GM18502 (cell line): ENCODE measurements around the gene TOR1A.
"Not testable (repeated sequence)": the region's sequence is repeated elsewhere in the genome, so short reads cannot be mapped to it uniquely, and the experiment has no call there.

Experiments
- ATAC-seq: cut with Tn5 transposase; IDR thresholded peaks from one replicate; pipeline ENCODE4 v1.9.1; 2021; ENCODE audit warnings: mild to moderate bottlenecking; ENCODE audit not compliant: unreplicated experiment, poor library complexity

The TOR1A gene

DNA sequence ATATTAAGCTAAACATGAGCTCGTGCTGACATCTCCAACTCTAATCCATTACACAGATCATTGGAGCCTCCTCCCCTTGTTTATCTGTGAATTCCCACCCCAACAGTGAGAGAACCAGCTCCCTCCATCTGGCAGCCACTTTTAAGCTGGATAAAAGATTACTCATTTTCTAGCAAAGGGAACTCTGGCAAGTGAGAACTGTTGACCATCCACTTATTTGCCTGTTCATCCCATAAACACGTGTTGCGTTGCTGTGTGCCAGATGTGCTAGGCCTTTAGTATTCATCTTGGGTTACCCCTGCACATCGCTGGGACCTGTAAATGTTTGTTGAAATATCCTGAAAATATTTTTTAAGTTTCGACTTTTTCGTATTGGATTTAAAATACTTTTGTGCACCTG, 2.4 kb upstream of the TOR1A start:
- ATAC-seq: no peak

DNA sequence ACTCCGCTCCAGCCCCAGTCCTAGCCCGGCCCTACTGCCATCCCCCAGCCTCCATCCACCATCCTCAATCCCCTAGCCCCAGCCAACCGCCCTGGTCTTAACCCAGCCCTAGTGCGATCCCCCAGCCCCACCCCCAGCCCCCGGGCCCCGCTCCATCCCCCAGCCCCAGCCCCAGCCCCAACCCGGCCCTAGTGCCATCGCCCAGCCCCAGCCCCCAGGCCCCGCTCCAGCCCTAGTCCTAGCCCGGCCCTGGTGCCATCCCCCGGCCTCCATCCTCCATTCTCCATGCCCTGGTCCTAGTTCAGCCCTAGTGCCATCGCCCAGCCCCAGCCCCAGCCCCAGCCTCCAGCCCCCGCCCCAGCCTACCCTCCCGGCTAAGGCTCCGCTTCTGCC, 398 bp downstream of the TOR1A start:
- ATAC-seq: no peak

DNA sequence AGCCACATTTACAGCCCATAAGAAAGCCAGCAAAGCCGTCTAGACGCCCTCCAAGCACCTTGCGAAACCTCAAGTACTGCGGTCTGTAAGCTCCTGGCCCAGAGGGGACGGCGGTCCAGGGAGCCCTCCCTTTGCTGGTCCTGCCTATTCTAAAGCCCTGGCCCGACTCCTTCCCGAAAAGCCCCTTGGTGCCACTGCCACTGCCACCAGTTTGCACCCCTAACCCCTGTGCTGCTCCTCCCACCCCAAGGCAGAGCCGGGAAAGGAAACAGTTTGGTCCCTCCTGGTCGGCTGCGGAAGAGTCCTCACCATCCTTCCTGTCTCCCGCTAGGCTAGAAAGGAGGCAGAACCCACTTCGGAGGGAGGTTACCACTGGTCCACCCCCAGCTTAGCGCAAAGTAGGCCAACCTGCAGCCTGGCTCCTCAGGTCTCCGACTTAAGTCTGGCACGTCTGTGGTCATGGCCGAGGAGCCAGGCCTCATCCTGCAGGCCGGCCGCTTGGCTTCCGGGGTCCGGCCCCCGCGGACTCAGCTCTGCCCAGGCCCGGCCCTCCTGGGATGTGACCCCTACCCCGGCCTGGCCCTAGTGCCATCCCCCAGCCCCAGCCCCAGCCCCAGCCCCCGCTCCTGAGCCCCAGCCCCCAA, 916 bp downstream of the TOR1A start:
- no peak for ATAC-seq

DNA sequence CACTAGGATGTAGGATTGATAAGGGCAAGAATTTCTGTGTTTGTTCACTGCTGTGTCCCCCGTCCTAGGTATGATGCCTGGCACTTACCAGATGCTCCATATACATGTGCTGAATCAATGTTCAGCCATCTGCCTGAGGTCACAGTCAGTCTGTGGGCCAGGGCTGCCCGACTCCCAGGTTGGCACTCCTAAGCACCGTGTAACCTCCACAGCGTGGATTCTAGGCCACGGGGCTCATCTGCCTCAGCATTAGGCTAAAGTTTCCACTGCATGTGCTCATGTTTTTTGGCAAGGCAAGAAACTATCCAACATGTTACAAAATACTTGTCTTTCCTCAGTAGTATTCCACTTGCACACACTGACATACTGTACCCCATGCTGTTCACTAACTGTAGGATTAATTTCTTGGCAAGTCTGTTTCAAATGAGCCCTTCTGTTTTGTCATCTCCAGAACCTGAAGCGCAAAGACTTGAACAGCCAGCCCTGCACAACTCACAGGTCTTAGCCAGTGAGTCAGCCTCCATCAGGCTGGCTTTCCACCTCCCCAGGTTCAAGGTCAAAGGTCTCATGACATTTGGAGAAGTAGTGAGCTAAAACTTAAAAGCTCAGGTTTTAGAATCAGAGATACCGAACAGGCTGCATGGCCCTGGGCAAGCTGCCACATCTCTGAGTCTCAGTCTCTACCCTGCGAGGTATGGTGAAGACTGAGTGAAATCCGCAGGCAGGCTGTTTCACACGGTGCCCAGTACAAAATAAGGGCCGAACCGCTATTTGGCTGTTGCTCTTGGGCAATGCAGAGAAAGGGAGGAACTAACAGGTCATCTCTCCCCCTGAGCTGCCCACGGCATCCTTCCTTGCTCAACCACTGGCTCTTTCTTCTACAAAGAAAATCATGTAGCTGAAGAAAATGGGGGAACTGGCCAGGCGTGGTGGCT, 7.2 kb downstream of the TOR1A start:
- ATAC-seq: no peak

DNA sequence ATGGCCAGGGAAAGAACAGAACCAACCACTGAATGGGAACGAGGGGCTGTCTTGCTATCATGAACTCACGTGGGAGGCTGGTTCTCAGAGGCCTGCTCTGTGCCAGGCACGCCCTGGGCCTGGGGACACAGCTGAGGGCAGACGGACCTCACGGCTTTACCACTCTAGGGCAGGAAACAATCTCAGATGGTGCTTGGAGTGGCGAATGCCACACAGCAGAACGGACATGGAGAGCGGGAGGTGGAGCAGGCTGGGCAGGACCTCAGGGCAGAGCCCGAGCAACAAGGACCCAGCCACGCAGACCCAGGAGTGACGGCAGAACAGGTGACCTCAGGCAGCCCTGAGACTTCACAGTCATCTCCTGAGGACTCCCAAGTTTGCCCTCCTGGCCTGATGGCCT, 8.7 kb downstream of the TOR1A start:
- no peak for ATAC-seq

DNA sequence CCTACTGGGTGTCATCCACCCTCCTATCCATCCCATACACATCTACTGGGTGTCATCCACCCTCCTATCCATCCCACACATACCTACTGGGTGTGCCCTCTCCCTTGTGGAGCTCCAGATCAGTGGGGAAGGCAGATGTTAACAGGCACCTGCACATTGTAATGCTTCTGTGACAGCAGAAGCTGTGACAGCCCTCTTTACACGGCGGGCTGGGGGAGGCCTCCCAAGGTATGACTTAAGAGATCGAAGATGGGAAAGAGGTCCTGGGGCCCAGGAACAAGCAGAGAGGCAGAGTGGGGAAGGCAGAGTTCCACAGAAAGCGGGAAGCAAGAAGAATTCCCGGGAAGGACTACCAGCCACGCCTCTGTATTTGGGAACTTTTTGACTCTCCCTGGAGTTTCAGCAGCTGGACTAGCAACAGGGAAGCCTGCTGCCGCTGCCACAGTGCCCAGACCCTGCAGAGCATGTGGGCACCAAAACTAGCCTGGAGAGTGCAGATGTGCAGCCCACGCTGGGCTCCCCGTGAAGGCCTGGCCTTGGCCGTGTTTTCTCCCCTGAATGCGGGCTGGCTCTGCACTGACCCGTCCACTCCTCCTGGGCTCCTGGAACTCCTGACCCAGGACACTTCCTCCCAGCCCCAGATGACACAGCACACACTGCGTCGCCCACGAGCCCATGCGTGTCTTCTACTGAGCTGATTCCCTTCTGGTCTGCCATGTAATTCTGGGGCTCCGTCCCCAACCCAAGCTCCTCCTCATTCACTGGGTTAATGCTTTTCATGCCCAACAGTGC, 9.3 kb downstream of the TOR1A start:
- no peak for ATAC-seq

DNA sequence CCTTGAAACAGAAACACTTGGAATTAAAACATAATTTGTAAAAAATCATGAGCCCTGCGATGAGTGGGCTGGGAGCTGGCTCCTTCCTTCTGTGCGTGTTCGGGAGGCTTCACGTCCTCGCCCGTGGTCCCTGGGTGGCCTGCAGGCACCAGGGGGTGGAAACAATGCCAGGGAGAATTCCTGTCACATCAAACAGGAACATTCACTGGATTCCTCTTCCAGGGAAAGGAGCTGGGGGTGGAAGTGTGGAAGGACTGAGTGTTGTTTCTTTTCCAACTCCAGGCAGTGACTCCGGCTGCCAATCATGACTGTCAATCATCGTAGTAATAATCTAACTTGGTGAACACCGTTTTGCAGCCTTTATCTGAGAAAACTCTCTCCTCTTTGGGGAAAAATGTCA, 10.3 kb downstream of the TOR1A start:
- ATAC-seq: no peak

DNA sequence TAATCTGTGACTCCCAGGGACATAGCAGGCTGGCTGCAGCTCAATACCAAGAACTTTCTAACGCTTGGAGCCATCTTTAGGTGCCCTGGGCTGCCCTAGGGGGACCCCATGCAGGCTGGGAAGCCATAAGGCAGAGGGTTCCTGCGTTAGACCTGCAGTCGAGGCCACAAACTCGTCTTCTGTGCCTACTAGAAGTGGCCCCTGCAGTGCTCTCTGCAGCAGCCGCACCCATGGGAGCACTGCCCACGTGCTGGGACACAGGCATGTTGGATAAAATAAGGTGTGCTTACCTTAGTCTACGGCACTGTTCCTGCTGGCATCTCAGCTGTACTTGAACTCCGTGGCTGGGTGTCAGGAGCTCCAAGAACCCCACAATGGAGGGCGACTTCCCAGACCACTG, 11.6 kb downstream of the TOR1A start:
- no peak for ATAC-seq

DNA sequence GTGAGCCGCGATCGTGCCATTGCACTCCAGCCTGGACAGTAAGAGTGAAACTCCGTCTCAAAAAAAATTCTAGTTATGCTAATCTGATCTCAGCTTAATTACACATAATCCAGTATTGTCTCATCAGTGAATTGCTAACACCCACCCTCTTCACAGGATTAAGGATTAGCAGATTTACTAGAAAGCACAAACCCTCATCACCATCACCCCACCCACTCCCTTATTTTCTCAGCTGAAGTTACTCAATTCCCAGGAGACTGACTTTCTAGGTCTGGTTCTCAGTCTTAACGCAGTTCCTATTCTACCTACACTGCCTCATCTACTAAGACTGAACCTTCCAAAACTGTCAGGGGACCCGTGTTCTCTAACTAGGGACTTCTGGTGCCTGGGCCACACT, 12.0 kb downstream of the TOR1A start:
- no peak for ATAC-seq

DNA sequence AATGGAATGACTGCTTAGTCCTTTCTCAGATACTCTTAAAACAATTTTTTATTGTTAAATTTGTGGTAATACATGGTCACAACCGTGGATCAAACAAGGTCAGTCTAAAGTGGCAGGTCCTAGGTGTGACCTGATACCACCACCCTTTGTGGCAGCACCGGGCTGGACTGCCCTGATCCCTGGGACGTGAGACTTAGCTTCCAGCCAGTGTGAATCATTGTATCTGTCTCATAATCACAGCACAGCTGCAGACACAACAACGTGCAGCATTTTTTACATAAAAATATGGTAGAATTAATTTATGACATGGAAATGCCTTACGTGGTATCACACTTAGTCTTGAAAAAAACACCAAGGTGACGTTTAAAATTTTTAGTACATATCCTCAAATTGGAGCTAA, 13.1 kb downstream of the TOR1A start:
- no peak for ATAC-seq

DNA sequence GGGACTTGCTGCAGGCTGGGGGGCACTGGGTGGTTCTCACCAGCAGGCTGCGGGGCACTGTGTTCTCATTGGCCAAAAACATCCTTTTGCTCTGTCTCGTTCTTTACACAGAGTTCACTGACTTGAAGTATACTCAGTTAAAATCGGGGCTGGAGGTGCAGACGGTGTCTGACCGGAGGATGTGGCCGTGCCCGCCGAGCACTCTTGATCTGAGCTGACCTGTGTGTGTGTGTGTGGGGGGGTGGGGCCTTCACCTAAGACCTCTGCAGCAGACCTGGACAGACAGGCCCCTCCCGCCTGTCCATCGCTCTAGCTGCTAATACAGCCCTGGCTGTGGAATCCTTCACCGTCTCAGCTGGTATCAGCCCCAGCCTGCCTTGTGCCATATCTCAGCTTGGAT, 13.8 kb downstream of the TOR1A start:
- ATAC-seq: no peak

DNA sequence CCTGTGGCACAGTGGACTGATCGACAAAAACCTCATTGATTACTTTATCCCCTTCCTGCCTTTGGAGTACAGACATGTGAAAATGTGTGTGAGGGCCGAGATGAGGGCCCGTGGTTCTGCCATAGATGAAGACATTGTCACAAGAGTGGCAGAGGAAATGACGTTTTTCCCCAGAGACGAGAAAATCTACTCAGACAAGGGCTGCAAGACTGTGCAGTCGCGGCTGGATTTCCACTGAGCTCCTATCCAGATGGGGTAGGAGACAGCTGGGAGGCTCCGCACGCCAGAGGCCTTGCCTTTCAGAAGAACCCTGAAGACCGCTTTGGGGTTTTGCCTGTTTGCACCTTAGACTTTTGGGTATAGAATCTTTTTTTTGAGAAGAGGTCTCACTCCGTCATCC, 14.6 kb downstream of the TOR1A start:
- no peak for ATAC-seq

DNA sequence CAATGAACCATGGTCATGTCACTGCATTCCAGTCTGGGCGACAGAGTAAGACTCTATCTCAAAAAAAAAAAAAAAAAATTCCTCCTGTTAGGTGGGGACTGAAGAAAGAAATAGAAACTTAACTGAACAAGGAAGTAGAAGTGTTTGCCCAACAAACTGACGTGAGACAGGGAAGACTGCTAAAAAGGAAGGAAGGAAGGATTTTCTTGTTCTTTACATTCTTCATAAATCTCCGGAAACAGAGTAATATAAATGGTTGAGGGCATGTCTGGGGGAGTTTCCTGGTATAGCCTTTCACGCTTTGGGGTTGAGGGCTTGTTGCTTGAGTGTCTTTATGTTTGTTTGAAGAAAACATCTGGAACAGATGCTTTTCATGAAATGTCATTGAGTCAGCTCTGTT, 17.9 kb downstream of the TOR1A start:
- ATAC-seq: no peak

DNA sequence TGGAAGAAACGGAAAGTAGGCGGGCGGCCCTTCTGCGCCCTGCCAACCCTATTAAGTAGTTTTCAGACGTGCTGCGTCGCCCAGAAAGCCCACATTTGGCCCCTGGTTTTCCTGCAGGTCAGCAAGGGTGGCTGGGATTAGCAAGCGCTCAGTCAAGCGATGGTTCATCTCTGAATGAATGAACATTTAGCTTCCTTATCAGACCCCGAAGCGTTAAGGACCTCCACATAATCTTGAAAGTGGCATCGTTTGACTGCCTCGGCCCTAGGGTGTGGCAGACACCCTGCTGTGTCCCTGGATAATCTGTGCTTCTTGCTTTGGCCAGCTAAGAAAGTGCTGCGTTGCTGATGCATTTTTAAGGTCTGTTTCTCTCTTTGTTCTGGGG, 20.3 kb downstream of the TOR1A start:
- peak; percentile 5 for ATAC-seq

DNA sequence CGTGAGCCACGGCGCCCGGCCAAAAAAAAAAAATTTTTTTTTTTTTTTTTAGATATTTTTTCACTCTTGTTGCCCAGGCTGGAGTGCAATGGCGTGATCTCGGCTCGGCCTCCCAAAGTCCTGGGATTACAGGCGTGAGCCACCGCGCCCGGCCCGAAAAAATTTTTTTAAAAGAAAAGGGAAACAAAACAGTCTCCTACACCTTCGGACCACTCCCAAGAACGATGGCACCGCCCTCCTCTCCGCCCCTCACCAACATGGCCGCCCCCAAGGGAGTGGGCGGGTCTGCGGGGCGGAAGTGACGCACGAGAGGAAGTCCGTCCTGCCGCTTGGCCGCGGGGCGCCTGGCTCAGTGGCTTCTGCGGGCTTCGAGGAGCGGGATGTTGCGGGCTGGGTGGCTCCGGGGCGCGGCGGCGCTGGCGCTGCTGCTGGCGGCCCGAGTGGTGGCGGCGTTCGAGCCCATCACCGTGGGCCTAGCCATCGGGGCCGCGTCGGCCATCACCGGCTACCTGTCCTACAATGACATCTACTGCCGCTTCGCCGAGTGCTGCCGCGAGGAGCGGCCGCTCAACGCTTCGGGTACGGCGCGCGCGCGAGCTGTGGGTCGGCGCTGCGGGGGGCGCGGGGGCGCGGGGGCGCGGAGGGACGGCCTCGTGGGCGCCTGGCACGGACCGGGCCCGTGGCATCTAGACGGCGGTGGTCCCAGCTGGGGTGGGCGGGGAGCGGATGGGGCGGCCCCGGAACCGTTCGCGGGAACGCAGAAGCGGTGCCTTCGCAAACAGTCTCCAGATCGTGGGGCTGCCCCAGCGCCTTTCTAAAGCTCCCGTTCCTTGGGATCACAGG, 20.9 kb downstream of the TOR1A start, which contains the start of gene TOR1B:
Gene TOR1B, plus strand, starts transcription at position 352 of the 843 bp plus-strand sequence. Its CDS starts 29 bp downstream, at position 381.
- peak; percentile 95 for ATAC-seq

DNA sequence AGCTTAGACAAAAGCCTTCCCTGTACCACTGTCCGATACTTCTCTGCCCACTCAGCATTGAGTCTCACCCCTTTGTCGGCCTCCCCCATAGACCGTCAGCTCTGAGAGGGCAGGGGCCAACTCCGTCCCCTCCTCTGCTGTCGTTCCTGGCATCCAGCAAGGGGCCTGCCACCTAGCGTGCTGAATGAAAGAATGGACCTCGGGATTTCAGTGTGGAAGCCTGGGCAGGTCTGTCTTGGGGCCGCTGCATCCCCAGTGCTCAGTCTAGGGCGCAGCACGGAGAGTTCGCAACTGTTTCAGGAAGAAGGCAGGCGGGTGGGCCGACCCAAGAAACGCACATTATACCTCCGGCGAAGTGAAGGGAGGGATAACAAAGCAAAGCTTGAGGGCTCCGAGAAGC, 22.4 kb downstream of the TOR1A start:
- no peak for ATAC-seq

DNA sequence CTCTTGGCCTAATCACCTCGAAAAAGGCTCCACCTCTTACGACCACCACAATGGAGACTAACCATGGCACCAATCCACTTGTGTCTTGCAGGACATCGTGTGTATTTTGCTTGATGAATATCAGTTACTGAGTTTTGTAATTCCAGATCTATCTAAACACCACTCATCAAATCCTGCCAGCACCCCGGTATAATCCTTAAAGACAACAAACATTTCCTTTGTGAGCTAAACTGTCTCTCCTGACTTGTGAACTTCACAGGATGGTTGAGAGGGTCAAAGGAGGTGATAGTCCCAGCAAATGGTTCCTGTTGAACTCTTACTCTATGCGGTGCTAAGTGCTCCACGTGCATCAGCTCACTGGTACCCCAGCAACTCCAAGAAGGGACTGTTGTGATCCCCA, 25.0 kb downstream of the TOR1A start:
- ATAC-seq: no peak

DNA sequence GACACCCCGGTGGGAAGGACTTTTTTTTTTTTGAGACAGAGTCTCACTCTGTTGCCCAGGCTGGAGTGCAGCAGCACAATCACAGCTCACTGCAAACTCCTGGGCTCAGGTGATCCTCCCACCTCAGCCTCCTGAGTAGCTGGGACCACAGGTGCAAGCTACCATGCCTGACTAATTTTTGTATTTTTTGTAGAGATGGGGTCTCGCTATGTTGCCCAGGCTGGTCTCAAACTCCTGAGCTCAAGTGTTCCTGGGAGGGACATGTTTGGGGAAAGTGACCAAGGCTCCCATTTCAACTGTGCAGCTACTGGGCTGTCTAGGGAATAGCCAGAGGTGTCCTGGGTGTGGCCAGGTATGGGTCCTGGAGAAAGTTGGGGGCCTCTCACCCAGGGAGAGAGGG, 27.9 kb downstream of the TOR1A start:
- ATAC-seq: not testable (repeated sequence)

DNA sequence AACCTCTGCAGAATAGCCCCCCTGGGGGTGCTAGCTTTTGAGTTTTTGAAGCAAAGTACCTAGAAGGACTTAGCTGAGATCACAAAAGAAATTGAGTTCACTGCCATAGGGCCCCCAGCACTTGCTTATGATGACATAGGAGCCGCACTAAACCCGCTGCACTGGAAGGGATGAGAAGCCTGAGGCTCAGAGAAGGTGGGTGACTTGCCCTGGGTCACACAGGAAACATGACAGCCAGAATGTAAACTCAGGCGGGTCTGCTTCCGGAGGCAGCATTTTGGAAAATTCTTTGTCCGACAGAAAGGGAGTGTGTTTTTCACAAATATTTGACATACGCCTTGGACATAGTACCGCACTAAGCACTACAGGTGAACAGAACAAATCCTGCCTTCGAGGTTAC, 29.4 kb downstream of the TOR1A start:
- no peak for ATAC-seq

DNA sequence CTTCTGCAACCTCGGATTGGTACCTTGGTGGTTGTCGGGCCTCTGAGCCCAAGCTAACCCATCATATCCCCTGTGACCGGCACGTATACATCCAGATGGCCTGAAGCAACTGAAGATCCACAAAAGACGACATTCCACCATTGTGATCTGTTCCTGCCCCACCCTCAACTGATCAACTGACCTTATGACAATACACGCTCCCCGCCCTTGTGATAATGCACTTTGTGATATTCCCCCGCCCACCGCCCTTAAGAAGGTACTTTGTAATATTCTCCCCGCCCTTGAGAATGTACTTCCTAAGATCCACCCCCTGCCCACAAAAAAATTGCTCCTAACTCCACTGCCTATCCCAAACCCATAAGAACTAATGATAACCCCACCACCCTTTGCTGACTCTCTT, 37.5 kb downstream of the TOR1A start:
- no peak for ATAC-seq
